HEK293 (cell line): ENCODE data around the gene EDA.

Experiments used
- CTCF ChIA-PET: fragments of 350-600 bp; formaldehyde crosslinking; extraction: SDS; loops from one replicate; lab custom pipeline; 2021; ENCODE audit warnings: antibody characterized with exemption; lab: Yijun Ruan, JAX
- POLR2A ChIA-PET: fragments of 300-600 bp; formaldehyde crosslinking; extraction: SDS; loops from one replicate; lab custom pipeline; 2020; ENCODE audit warnings: antibody characterized with exemption, inconsistent platforms; lab: Yijun Ruan, JAX
- H3K27ac ChIP-seq: fragments of 200-500 bp; sonication (Bioruptor generic); 2 replicates; pipeline ENCODE4 v1.5.1; 2014; ENCODE audit warnings: low read depth, low read length, control low read depth, inconsistent platforms; ENCODE audit errors: extremely low read depth
- H3K36me3 ChIP-seq, 2 experiments: fragments of 200-500 bp in 1 of 2; sonication (Bioruptor generic) in 1 of 2; 1 replicate in 1 of 2; 2 replicates in 1 of 2; pipeline ENCODE4 v1.5.1; 2014 to 2017; ENCODE audit warnings: inconsistent platforms in 2 of 2, low read length in 2 of 2; ENCODE audit not compliant: control insufficient read depth in 2 of 2, insufficient read depth in 1 of 2
- H3K4me1 ChIP-seq: fragments of 200-500 bp; sonication (Bioruptor generic); 2 replicates; pipeline ENCODE4 v1.5.1; 2014; ENCODE audit warnings: mild to moderate bottlenecking, low read length, inconsistent platforms; ENCODE audit not compliant: control insufficient read depth, insufficient read depth
- H3K4me3 ChIP-seq: 2 replicates; pipeline ENCODE4 v1.5.1; 2011; ENCODE audit warnings: low read depth, mild to moderate bottlenecking, control low read depth, low read length, moderate library complexity
- H3K9me3 ChIP-seq: fragments of 200-500 bp; sonication (Bioruptor generic); 2 replicates; pipeline ENCODE4 v1.5.1; 2014; ENCODE audit warnings: low read depth, low read length, inconsistent platforms; ENCODE audit not compliant: control insufficient read depth, insufficient read depth
- AEBP2 ChIP-seq: fragments of 450-650 bp; formaldehyde crosslinking; IDR thresholded peaks from 2 replicates; pipeline ENCODE4 v1.5.1; 2016; ENCODE audit warnings: missing biosample characterization, missing genetic modification characterization, borderline replicate concordance
- FEZF1 ChIP-seq: fragments of 450-650 bp; formaldehyde crosslinking; IDR thresholded peaks from 2 replicates; pipeline ENCODE4 v1.5.1; 2016; ENCODE audit warnings: missing biosample characterization, missing genetic modification characterization
- GLIS2 ChIP-seq: fragments of 450-650 bp; formaldehyde crosslinking; IDR thresholded peaks from 2 replicates; pipeline ENCODE4 v1.5.1; 2016; ENCODE audit warnings: missing biosample characterization, missing genetic modification characterization
- KLF1 ChIP-seq: fragments of 450-650 bp; formaldehyde crosslinking; IDR thresholded peaks from 2 replicates; pipeline ENCODE4 v1.5.1; 2016; ENCODE audit warnings: missing biosample characterization, missing genetic modification characterization
- PRDM4 ChIP-seq: fragments of 450-650 bp; formaldehyde crosslinking; IDR thresholded peaks from 2 replicates; pipeline ENCODE4 v1.5.1; 2017; ENCODE audit warnings: missing biosample characterization, missing genetic modification characterization
- SP2 ChIP-seq: fragments of 450-650 bp; formaldehyde crosslinking; IDR thresholded peaks from 2 replicates; pipeline ENCODE4 v1.5.1; 2016; ENCODE audit warnings: missing biosample characterization, missing genetic modification characterization
- YY1 ChIP-seq: fragments of 450-650 bp; formaldehyde crosslinking; IDR thresholded peaks from 2 replicates; pipeline ENCODE4 v1.5.1; 2018; ENCODE audit warnings: missing biosample characterization, missing genetic modification characterization
- ZBTB10 ChIP-seq: fragments of 450-650 bp; formaldehyde crosslinking; IDR thresholded peaks from 2 replicates; pipeline ENCODE4 v1.5.1; 2016; ENCODE audit warnings: missing biosample characterization, missing genetic modification characterization
- ZBTB26 ChIP-seq: fragments of 450-650 bp; formaldehyde crosslinking; optimal IDR thresholded peaks from 2 replicates; pipeline ENCODE3; 2016; ENCODE audit warnings: missing biosample characterization, mild to moderate bottlenecking, missing genetic modification characterization
- ZBTB8A ChIP-seq: fragments of 450-650 bp; formaldehyde crosslinking; IDR thresholded peaks from 2 replicates; pipeline ENCODE4 v1.5.1; 2016; ENCODE audit warnings: missing biosample characterization, missing genetic modification characterization
- ZNF10 ChIP-seq: fragments of 450-650 bp; formaldehyde crosslinking; IDR thresholded peaks from 2 replicates; pipeline ENCODE4 v1.5.1; 2017; ENCODE audit warnings: missing biosample characterization, missing genetic modification characterization
- ZNF138 ChIP-seq: fragments of 450-650 bp; formaldehyde crosslinking; IDR thresholded peaks from 2 replicates; pipeline ENCODE4 v1.5.1; 2016; ENCODE audit warnings: missing biosample characterization, missing genetic modification characterization, borderline replicate concordance
- ZNF146 ChIP-seq: fragments of 450-650 bp; formaldehyde crosslinking; IDR thresholded peaks from 2 replicates; pipeline ENCODE4 v1.5.1; 2016; ENCODE audit warnings: missing biosample characterization, missing genetic modification characterization
- ZNF2 ChIP-seq: fragments of 450-650 bp; formaldehyde crosslinking; IDR thresholded peaks from 2 replicates; pipeline ENCODE4 v1.5.1; 2016; ENCODE audit warnings: missing biosample characterization, missing genetic modification characterization
- ZNF202 ChIP-seq: fragments of 450-650 bp; formaldehyde crosslinking; IDR thresholded peaks from 2 replicates; pipeline ENCODE4 v1.5.1; 2016; ENCODE audit warnings: missing biosample characterization, missing genetic modification characterization, borderline replicate concordance
- ZNF274 ChIP-seq, 2 experiments: fragments of 200-500 bp in 1 of 2; fragments of 450-650 bp in 1 of 2; sonication (Bioruptor generic) in 1 of 2; formaldehyde crosslinking in 1 of 2; IDR thresholded peaks; 2 replicates each; pipeline versions ENCODE4 v1.5.1 to v1.6.1; 2014 to 2016; ENCODE audit warnings: borderline replicate concordance in 1 of 2, inconsistent platforms in 1 of 2, low read length in 1 of 2, missing biosample characterization in 1 of 2, missing genetic modification characterization in 1 of 2
- ZNF280D ChIP-seq: fragments of 450-650 bp; formaldehyde crosslinking; IDR thresholded peaks from 2 replicates; pipeline ENCODE4 v1.5.1; 2016; ENCODE audit warnings: missing biosample characterization, missing genetic modification characterization
- ZNF335 ChIP-seq: fragments of 450-650 bp; formaldehyde crosslinking; conservative IDR thresholded peaks from 2 replicates; pipeline ENCODE4 v1.5.1; 2016; ENCODE audit warnings: missing biosample characterization, missing genetic modification characterization
- ZNF341 ChIP-seq: fragments of 450-650 bp; formaldehyde crosslinking; IDR thresholded peaks from 2 replicates; pipeline ENCODE4; 2016; ENCODE audit warnings: low read depth, missing biosample characterization, missing genetic modification characterization
- ZNF433 ChIP-seq: fragments of 450-650 bp; formaldehyde crosslinking; IDR thresholded peaks from 2 replicates; pipeline ENCODE4 v1.5.1; 2016; ENCODE audit warnings: missing biosample characterization, missing genetic modification characterization, low read depth
- ZNF473 ChIP-seq: fragments of 450-650 bp; formaldehyde crosslinking; IDR thresholded peaks from 2 replicates; pipeline ENCODE4 v1.5.1; 2017; ENCODE audit warnings: missing biosample characterization, missing genetic modification characterization
- ZNF501 ChIP-seq: fragments of 450-650 bp; formaldehyde crosslinking; IDR thresholded peaks from 2 replicates; pipeline ENCODE4 v1.5.1; 2016; ENCODE audit warnings: missing biosample characterization, missing genetic modification characterization
- ZNF837 ChIP-seq: fragments of 450-650 bp; formaldehyde crosslinking; IDR thresholded peaks from 2 replicates; pipeline ENCODE4 v1.5.1; 2016; ENCODE audit warnings: missing biosample characterization, missing genetic modification characterization
- ZSCAN4 ChIP-seq: fragments of 450-650 bp; formaldehyde crosslinking; IDR thresholded peaks from 2 replicates; pipeline ENCODE4 v1.5.1; 2017; ENCODE audit warnings: missing biosample characterization, missing genetic modification characterization

The EDA gene

GRCh38 chrX:69616457-69617203, 717 bp downstream of the EDA start:
- CTCF ChIA-PET: interaction anchor here (0.6 to 4.4 kb wide), 6 partner anchors 18 to 480 kb away, joined by 6 to 38 read pairs (median 14); no protein-coding TSS in a partner anchor
- Histone ChIP-seq H3K36me3 (no peaks in the 10 kb centered on the region), H3K4me3 (peak overlapping the region; percentile 52), H3K27ac (peak overlapping the region; percentile 34; the same call in 1 of the 2 replicates), H3K4me1 (peaks cover 3% of the 10 kb centered on the region; the same call in 1 of the 2 replicates), H3K9me3 (no peaks in the 10 kb centered on the region; the same call in 1 of the 2 replicates)
- POLR2A ChIA-PET: interaction anchor here (0.5 to 0.6 kb wide), 2 partner anchors 60 to 481 kb away, joined by 3 to 5 read pairs; no protein-coding TSS in a partner anchor
- TF ChIP-seq ZNF433 (tag by site-specific recombination) (no peak), GLIS2 (tag by site-specific recombination) (peak; percentile 60), ZNF335 (peak; percentile 97), ZBTB10 (no peak), ZNF274 (IDR thresholded peaks at IDR 0.05; ENCODE audit: low read length) (no peak), ZNF274 (tag by site-specific recombination; IDR thresholded peaks at IDR 0.05; ENCODE audit: borderline replicate concordance) (no peak), ZNF341 (tag by site-specific recombination) (peak; percentile 72), YY1 (no peak), ZNF10 (tag by site-specific recombination) (no peak), ZNF280D (tag by site-specific recombination) (no peak), ZNF138 (no peak), ZNF837 (tag by site-specific recombination) (no peak), ZNF2 (tag by site-specific recombination) (no peak), SP2 (tag by site-specific recombination) (peak; percentile 25), KLF1 (peak; percentile 63; the same call in 1 of the 2 replicates), ZBTB26 (tag by site-specific recombination) (peak; percentile 66), PRDM4 (tag by site-specific recombination) (no peak), ZBTB8A (tag by site-specific recombination) (0 out of 2 replicates have a peak, but pooled peaks have one; percentile 8), ZSCAN4 (no peak), AEBP2 (tag by site-specific recombination) (no peak), ZNF473 (tag by site-specific recombination) (no peak), ZNF501 (no peak), ZNF146 (tag by site-specific recombination) (no peak), FEZF1 (tag by site-specific recombination) (no peak), ZNF202 (tag by site-specific recombination) (no peak)
